Medulla oblongata (tissue), 1 donor: ENCODE results near the gene NDUFAF3.
"Not testable (repeated sequence)": the region's sequence is repeated elsewhere in the genome, so short reads cannot be mapped to it uniquely, and the experiment has no call there.

Source experiments
- DNase-seq: peaks from one replicate; pipeline ENCODE4 v3.0.0-alpha.2; 2015; ENCODE audit errors: extremely low spot score

Gene NDUFAF3

GRCh38 chr3:48999085-48999858 is 22.6 kb upstream of the NDUFAF3 start:
- no peak for DNase-seq

- no peak for DNase-seq
Observed at GRCh38 chr3:49001155-49001554, 20.8 kb upstream of the NDUFAF3 start.

GRCh38 chr3:49004352-49005302 is 17.3 kb upstream of the NDUFAF3 start:
- no peak for DNase-seq

- no peak for DNase-seq
Observed at GRCh38 chr3:49005303-49005680, 16.6 kb upstream of the NDUFAF3 start.

- no peak for DNase-seq
Observed at GRCh38 chr3:49005998-49006397, 15.9 kb upstream of the NDUFAF3 start.

GRCh38 chr3:49006408-49007067 is 15.4 kb upstream of the NDUFAF3 start:
- peak; percentile 59 for DNase-seq

GRCh38 chr3:49007068-49007770 is 14.7 kb upstream of the NDUFAF3 start, which contains the start of gene WDR6:
Gene WDR6 (plus strand): TSS chr3:49007391. CDS start chr3:49007432, 41 bp downstream.
- DNase-seq = peak; percentile 97

- DNase-seq = peak; percentile 86
Observed at GRCh38 chr3:49007771-49008528, 14.0 kb upstream of the NDUFAF3 start.

GRCh38 chr3:49008627-49009026 is 13.3 kb upstream of the NDUFAF3 start:
- not testable (repeated sequence) for DNase-seq

GRCh38 chr3:49009396-49009795 is 12.5 kb upstream of the NDUFAF3 start:
- DNase-seq = no peak

GRCh38 chr3:49012441-49013017 is 9.4 kb upstream of the NDUFAF3 start:
- DNase-seq = no peak

- DNase-seq = no peak
Observed at GRCh38 chr3:49013113-49013737, 8.7 kb upstream of the NDUFAF3 start.

GRCh38 chr3:49013738-49014660 is 7.9 kb upstream of the NDUFAF3 start:
- no peak for DNase-seq

- no peak for DNase-seq
Observed at GRCh38 chr3:49015072-49015471, 6.8 kb upstream of the NDUFAF3 start.

GRCh38 chr3:49015765-49016164 is 6.2 kb upstream of the NDUFAF3 start:
- DNase-seq = no peak

GRCh38 chr3:49016414-49017228 is 5.3 kb upstream of the NDUFAF3 start:
- DNase-seq = no peak

- no peak for DNase-seq
Observed at GRCh38 chr3:49017229-49017970, 4.5 kb upstream of the NDUFAF3 start.
